T follicular helper cell (primary cell): ENCODE results near the gene CEP78.
A peak's percentile ranks its signal among the peaks of the same experiment; 100 is the strongest.
"Not testable (repeated sequence)": the region's sequence is repeated elsewhere in the genome, so short reads cannot be mapped to it uniquely, and the experiment has no call there.

Experiments
- DNase-seq: peaks from one replicate; pipeline ENCODE4 v3.0.0-alpha.2; 2020; ENCODE audit warnings: low read depth
- total RNA-seq, 2 experiments: gene quantifications; one replicate each; lab custom pipeline; 2026; lab: John Stamatoyannopoulos, UW

CEP78 gene
- total RNA-seq = 52.0 to 70.0 reads per million in 2 experiments

- peak; percentile 78 for DNase-seq
These were observed at the start of gene CEP78 for GRCh38 chr9:78235762-78236550. TSS of gene CEP78 (plus strand) at chr9:78236075. CDS start at chr9:78236351, 276 bp downstream.

GRCh38 chr9:78187763-78188484 lies 48.0 kb upstream of the CEP78 start:
- DNase-seq = no peak

- no peak for DNase-seq
These were observed 47.3 kb upstream of the CEP78 start for GRCh38 chr9:78188594-78188993.

- DNase-seq = no peak
These were observed 46.9 kb upstream of the CEP78 start for GRCh38 chr9:78189001-78189400.

GRCh38 chr9:78189461-78189860 lies 46.4 kb upstream of the CEP78 start:
- DNase-seq = no peak

GRCh38 chr9:78191931-78192330 lies 43.9 kb upstream of the CEP78 start:
- DNase-seq = no peak

- no peak for DNase-seq
These were observed 39.6 kb upstream of the CEP78 start for GRCh38 chr9:78196258-78196657.

GRCh38 chr9:78201158-78201777 lies 34.6 kb upstream of the CEP78 start:
- DNase-seq = peak; percentile 43

- no peak for DNase-seq
These were observed 28.6 kb upstream of the CEP78 start for GRCh38 chr9:78207319-78207718.

GRCh38 chr9:78207901-78208300 lies 28.0 kb upstream of the CEP78 start:
- DNase-seq = no peak

GRCh38 chr9:78209127-78209526 lies 26.7 kb upstream of the CEP78 start:
- DNase-seq = no peak

GRCh38 chr9:78210841-78211301 lies 25.0 kb upstream of the CEP78 start:
- no peak for DNase-seq

GRCh38 chr9:78212868-78213267 lies 23.0 kb upstream of the CEP78 start:
- DNase-seq = no peak

- DNase-seq = no peak
These were observed 22.2 kb upstream of the CEP78 start for GRCh38 chr9:78213712-78214111.

GRCh38 chr9:78214492-78214891 lies 21.4 kb upstream of the CEP78 start:
- no peak for DNase-seq

GRCh38 chr9:78215706-78216105 lies 20.2 kb upstream of the CEP78 start:
- DNase-seq = no peak

- no peak for DNase-seq
These were observed 17.0 kb upstream of the CEP78 start for GRCh38 chr9:78218890-78219289.

- DNase-seq = no peak
These were observed 14.4 kb upstream of the CEP78 start for GRCh38 chr9:78221425-78221824.

GRCh38 chr9:78221841-78222240 lies 14.0 kb upstream of the CEP78 start:
- not testable (repeated sequence) for DNase-seq

- no peak for DNase-seq
These were observed 5.1 kb upstream of the CEP78 start for GRCh38 chr9:78230761-78231160.

GRCh38 chr9:78232471-78232870 lies 3.4 kb upstream of the CEP78 start:
- DNase-seq = not testable (repeated sequence)

GRCh38 chr9:78234810-78235209 lies 1.1 kb upstream of the CEP78 start:
- DNase-seq = no peak
